Jurkat, Clone E6-1 (cell line): ENCODE results near the gene UNC119.

Experiments used
- DNase-seq: peaks from one replicate; pipeline ENCODE4 v3.0.0-alpha.2; 2011; ENCODE audit warnings: low read depth, low spot score
- H3K4me3 ChIP-seq: 2 replicates; pipeline ENCODE4 v1.5.1; 2011; ENCODE audit warnings: mild to moderate bottlenecking, low read length, control low read depth, moderate library complexity

UNC119 gene

DNA sequence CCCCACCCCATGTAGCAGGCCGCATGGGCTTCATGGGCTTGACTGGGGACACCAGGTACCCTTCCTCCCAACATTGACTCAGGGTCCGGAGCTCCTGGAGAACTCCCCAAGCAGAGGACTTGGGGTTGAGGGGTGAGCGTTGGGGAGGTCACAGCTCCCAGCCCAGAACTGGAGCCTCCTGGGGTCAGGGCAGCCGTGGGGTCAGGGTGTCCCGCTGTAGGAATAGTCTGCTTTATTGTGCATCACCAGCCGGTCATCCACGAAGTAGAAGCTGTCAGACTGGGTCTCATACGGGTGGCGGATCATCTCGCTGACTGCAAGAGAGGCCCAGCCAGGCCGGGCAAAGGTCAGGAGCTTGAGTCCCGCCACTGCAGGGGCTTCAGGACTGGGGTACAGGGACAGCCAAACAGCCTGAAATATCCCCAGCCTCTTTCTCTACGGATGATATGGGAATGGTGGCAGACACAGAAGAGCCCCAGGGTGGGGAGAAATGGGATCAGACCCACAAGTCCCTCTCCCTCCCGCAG, 5.3 kb downstream of the UNC119 start:
- DNase-seq = no peak
- no peak overlapping the region for H3K4me3 ChIP-seq

DNA sequence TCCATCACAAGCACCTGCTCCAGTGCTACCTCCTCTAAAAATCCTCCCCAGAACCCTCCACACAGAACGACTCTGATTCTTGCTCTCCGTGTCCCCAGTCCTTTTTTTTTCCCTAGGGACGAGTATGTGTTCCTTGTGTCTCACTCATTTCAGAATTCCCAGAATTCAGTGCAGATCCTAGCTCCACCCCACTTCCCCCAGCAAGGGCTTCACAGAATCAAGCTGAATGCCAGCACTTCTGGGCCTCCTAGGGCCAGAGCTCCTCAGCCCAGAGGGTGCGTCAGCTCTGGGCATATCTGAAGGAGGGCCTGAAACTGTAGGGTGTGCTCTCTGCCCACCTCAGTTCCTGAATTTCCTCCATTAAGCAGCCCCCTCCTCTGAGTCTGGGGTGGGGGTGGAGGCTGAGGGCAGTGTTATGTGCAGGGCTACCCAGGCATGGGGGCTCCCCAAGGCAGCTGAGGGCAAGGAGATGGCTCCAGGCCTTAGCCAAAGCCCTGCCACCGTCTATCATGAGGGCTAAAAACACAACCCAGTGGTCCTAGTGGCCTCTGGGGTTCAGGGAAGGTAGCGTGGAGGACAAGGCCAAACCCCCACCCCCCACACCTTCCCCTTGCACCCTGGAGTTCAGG, 6.5 kb downstream of the UNC119 start:
- DNase-seq = no peak
- no peak overlapping the region for H3K4me3 ChIP-seq

- no peak for DNase-seq
- H3K4me3 ChIP-seq = no peak overlapping the region
Observed at GRCh38 chr17:28545141-28545503, 7.3 kb downstream of the UNC119 start.

- no peak overlapping the region for H3K4me3 ChIP-seq
- no peak for DNase-seq
Observed at GRCh38 chr17:28544402-28545140, 7.9 kb downstream of the UNC119 start.

DNA sequence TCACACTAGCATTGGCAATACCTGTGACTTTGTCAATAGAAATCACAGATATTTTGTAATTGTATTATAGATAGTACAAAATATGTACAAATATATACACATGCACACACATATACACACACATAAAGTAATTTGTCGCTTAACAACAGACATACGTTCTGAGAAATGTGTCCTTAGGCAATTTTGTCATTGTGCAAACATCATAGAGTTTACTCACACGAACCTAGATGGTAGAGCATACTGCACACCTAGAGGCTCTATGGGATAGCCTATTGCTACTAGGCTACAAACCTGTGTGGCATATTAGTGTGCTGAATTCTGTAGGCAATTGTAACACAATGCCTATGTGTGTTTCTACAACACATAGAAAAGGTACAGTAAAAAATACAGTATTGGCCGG, 11.0 kb downstream of the UNC119 start:
- H3K4me3 ChIP-seq = no peak overlapping the region
- no peak for DNase-seq

- H3K4me3 ChIP-seq = no peak overlapping the region
- no peak for DNase-seq
Observed at GRCh38 chr17:28540231-28540630, 12.2 kb downstream of the UNC119 start.

DNA sequence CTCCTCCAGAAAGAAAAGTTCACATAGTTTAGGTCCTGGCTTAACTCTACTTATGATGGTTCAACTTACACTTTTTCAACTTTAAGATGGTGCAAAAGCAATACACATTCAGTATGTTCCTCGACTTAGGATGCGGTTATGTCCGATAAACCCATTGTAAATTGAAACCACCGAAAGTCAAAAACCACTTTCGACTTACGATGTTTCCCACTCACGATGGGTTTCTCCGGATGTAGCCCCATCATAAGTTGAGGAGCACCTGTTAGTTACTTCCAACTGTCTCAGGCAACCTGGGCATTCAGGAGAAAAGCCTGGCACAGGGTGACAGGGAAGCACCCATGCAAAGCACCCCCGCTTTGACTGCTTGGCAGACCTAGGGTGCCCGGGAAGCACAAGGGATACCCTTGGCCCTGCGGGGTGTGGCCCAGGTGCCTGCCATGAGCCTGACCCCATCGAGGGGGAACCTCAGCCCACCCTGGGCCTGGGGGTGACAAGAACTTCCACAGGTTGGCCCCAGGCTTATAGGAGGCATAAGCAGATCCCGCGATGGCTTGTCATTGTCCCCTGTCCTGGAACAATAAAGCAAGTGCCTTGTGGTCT, 14.0 kb downstream of the UNC119 start:
- H3K4me3 ChIP-seq = no peak overlapping the region
- no peak for DNase-seq

- no peak overlapping the region for H3K4me3 ChIP-seq
- no peak for DNase-seq
Observed at GRCh38 chr17:28537219-28537610, 15.2 kb downstream of the UNC119 start.

- no peak overlapping the region for H3K4me3 ChIP-seq
- no peak for DNase-seq
Observed at GRCh38 chr17:28536532-28537218, 15.7 kb downstream of the UNC119 start.

DNA sequence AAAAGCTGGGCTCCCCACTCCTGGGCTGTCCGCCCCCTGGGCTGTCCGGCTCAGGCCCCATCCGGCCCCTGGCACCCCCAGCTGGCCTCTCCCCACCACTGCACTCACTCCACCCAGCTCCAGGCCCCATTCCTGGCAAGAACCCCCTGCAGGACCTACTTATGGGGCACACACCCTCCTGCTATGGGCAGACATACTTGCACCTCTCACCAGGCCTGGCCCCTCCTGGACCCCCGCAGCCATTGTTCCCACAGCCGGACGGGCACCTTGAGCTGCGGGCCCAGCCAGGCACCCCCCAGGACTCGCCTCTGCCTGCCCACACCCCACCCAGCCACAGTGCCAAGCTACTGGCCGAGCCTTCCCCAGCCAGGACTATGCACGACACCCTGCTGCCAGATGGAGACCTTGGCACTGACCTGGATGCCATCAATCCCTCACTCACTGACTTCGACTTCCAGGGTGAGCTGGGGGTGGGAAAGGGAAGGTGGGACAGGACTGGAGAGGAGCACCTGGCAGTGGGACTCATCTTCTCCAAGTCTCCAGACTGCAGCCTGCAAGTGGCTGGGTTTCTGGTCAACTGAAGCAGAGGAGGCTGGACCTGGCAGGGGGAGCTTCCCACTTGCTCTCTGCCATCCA, 17.6 kb downstream of the UNC119 start:
- H3K4me3 ChIP-seq = no peak overlapping the region
- no peak for DNase-seq

DNA sequence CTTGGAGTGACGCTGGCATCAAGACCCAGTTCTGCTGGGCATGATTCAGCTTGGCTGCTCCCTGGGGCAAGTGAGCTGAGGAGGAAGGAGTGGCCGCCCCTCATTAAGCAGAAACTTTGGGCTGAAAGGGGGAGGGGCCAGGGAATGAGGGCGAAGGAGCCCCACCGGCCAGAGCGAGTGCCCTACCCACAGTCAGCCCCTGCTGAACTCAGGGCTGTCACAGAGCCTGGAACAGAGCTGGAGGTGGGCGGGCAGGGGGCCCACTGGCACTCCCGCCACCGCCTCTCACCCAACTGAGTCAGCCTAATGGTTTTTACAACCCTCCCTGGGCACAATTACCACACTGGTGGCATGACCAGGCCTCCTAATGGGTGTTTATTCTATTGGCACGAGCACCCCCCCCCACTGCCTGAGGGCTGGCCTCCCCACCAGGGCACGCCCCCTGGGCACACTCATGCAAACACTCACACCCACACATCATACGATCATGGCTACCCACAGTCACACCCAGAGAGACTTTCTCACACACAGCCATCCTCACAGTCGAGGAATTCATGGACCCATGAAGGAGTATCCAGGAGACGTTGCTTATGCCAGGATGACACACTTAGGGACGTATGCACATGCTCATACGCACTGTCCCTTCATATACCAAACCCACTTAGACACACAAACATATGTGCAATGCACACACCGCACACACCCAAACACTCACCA, 19.2 kb downstream of the UNC119 start:
- H3K4me3 ChIP-seq = no peak overlapping the region
- no peak for DNase-seq

- DNase-seq = no peak
- H3K4me3 ChIP-seq = no peak overlapping the region
Observed at GRCh38 chr17:28532050-28532960, 20.1 kb downstream of the UNC119 start.

DNA sequence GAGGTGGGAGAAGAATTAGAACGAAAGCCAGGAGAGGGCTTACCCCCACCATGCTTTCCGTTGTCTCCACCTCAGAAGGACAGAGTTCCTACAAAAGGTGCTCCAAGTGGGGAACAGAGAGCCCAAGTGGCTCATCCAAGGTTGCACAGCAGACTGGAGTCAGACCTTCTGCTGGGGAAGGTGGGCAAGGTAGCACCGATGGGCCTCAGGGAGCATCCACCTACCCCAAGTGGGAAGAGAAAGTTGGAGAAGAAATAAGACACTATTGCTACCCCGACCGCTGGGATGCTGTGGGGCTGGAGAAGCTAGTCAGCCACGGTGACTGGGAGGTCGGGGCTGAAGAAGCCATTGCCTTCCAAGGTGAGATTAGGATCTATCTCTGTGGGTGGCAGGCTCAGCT, 21.5 kb downstream of the UNC119 start:
- DNase-seq = no peak

GRCh38 chr17:28530250-28530649, 22.2 kb downstream of the UNC119 start:
- no peak for DNase-seq
- no peak overlapping the region for H3K4me3 ChIP-seq

More for the DNA sequence above, 21.5 kb downstream of the UNC119 start:
- H3K4me3 ChIP-seq = no peak overlapping the region

- H3K4me3 ChIP-seq = no peak overlapping the region
- DNase-seq = no peak
Observed at GRCh38 chr17:28529013-28529400, 23.4 kb downstream of the UNC119 start.

DNA sequence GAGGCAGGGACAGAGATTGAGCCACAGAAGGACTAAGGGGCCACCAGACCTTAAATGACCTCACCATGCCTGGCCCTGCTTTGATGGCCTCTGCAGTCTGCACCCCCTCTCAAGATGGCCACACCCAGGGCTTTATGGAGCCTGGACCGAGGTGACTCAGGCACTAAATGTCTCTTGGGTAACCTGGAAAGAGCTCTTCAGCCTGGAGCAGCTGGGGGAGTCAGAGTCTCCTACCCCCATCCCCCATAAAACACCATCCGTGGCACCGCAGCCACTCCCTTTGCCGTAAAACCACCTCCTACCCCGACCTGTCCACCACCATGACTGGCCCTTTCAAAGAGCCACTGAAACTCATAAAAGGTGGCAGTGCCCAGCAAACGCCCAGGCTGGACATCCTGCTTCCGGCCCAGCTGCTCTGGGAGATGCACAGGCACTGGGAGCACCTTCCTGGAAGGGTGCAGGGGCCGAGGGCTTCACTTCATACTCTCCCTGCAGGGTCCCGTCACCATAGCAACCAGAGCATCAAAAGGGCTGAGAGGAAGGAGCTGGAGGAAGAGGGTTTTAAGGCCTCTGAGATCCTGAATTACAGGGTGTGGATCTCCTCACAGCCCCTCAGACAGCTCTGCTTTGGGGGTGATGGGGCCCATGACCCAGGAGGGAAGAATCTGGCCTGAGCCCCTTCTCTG, 24.0 kb downstream of the UNC119 start:
- no peak for DNase-seq
- H3K4me3 ChIP-seq = no peak overlapping the region

GRCh38 chr17:28527859-28528258, 24.6 kb downstream of the UNC119 start:
- DNase-seq = no peak
- H3K4me3 ChIP-seq = no peak overlapping the region
